Neural cell (in vitro differentiated cells): ENCODE results near the gene MINDY4.

Experiments
- CTCF ChIP-seq: fragments of 450-650 bp; IDR thresholded peaks from 2 replicates; pipeline ENCODE4 v1.5.1; 2014; ENCODE audit warnings: antibody characterized with exemption, mild to moderate bottlenecking, moderate library complexity; ENCODE audit not compliant: poor library complexity, severe bottlenecking
- EP300 ChIP-seq: fragments of 450-650 bp; conservative IDR thresholded peaks from 2 replicates; pipeline ENCODE4 v1.6.1; 2014; ENCODE audit warnings: antibody characterized with exemption, mild to moderate bottlenecking, moderate library complexity; ENCODE audit not compliant: poor library complexity, severe bottlenecking
- EZH2 ChIP-seq: fragments of 200-600, 300-800 bp; shearing (Covaris generic), sonication (generic); IDR thresholded peaks from 2 replicates; pipeline ENCODE4 v1.6.1; 2014; ENCODE audit warnings: antibody characterized with exemption, low read length, borderline replicate concordance, mild to moderate bottlenecking; ENCODE audit not compliant: insufficient read depth, poor library complexity, severe bottlenecking

- TF ChIP-seq CTCF: no peak
- no peak for TF ChIP-seq EP300
- TF ChIP-seq EZH2: no peak
These were observed 99.8 kb downstream of the MINDY4 start for GRCh38 chr7:30870821-30871518.
